GM19455 (cell line): ENCODE data around the gene SLC12A6.
"Not testable (repeated sequence)": the region's sequence is repeated elsewhere in the genome, so short reads cannot be mapped to it uniquely, and the experiment has no call there.

Source experiments
- ATAC-seq: cut with Tn5 transposase; IDR thresholded peaks from one replicate; pipeline ENCODE4 v1.9.1; 2021; ENCODE audit not compliant: unreplicated experiment

SLC12A6 gene

DNA sequence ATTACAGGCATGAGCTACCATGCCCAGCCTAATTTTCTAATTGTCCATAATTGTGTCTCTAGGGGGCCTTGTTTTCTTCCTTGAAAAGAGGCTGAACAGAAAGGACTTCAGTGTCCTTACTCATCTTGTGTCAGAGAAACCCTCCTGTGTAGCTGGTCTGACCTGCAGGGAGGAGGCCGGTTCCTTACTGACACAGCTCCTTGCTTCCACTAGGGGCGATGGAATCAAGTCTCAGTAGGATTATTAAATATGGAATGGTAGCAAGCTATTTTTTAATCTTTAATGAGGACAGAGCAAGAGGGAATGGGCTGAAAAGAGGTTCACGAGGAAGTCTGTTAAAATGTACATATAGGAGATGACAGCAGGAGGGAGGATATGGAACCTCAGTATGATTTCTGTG is 20.8 kb upstream of the SLC12A6 start:
- no peak for ATAC-seq

DNA sequence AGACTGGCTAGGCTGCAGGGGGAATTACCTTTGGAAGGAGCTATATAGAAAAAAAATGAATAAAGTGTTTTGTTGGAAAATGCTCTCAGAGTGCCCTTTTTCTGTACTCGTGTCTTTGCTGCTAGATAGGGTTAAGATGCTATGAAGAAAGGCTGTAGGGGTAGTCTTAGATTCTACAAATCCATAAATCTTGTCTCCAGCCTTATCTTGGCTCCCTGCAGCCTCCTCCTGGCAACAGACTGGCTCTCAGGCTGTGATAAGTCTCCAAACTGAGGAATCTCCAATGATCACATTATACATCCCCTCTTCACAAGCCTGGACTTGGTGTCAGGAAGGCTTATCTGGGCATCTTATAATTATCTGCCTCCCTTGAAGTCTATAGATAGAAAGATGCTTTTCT is 20.1 kb upstream of the SLC12A6 start:
- no peak for ATAC-seq

GRCh38 chr15:34355241-34355640 is 17.7 kb upstream of the SLC12A6 start:
- no peak for ATAC-seq

DNA sequence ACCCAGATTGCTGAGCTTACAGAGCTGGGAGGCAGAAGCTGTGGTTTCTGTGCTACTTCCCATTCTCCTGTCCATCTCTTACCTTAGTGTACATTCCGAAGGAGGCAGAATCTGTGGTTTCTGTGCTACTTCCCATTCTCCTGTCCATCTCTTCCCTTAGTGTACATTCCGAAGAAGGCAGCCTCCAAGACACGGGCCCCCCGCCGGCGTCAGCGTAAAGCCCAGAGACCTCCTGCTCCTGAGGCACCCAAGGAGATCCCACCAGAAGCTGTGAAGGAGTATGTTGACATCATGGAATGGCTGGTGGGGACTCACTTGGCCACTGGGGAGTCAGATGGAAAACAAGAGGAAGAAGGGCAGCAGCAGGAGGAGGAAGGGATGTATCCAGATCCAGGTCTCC is 16.7 kb upstream of the SLC12A6 start:
- no peak for ATAC-seq

GRCh38 chr15:34353627-34354026 is 16.0 kb upstream of the SLC12A6 start:
- no peak for ATAC-seq

DNA sequence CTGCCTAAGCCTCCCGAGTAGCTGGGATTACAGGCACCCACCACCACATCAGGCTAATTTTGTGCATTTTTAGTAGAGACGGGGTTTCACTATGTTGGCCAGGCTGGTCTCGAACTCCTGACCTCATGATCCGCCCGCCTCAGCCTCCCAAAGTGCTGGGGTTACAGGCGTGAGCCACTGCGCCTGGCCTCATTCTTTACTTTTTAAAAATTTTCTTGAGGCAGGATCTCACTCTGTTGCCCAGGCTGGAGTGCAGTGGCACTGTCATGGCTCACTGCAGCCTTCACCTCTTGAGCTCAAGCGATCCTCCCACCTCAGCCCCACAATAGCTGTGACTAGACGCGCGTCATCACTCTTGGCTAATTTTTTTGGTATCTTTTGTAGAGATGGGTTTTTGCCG is 15.4 kb upstream of the SLC12A6 start:
- ATAC-seq: not testable (repeated sequence)

DNA sequence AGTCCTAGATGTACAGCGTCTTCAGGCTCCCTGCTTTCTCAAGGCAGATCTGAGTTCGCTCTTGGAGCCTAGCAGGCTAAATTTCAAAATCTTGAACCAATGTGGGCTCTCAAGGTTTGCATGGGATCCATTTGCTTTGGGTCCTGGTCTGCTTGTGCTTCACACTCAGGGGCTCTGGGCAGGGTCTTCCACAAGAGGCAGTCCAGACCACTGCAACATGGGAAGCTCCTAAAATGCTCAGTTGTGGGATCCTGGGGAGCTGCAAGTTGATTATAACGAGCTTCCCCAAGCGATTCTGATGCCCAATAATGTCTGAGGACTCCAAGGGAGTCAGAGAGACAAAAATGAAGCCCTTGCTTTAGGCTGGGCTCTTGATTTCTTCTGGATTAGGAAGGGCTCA is 12.2 kb upstream of the SLC12A6 start:
- ATAC-seq: no peak

DNA sequence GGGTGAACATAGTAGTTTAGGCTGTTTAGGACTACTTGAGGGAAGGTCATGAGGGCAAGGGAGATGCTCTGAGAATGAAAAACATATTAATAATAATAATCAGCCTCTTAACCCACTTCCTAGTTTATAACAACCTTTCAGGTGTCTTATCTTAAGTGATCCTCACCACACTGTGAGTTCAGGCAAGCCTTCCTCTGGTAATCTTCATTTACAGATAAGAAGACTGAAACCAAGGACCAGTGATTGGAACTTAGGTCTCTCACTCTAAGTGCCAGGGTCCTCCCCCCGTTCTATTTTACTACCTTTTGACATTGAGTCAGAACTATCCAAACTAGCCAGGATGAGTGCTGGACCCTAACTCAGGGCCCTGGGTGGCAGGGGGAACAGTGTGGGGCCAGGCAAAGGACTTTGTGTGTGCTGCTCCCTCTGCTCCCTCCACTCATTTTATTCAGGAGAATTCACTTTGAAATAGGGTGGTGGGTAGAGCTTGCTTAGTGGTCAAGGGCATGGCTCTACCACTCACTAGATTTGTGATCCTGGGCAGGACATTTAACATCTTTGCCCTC is 11.2 kb upstream of the SLC12A6 start:
- ATAC-seq: no peak

- ATAC-seq: no peak
Observed at GRCh38 chr15:34347951-34348638, 10.5 kb upstream of the SLC12A6 start.

GRCh38 chr15:34342737-34343575 is 5.4 kb upstream of the SLC12A6 start, which contains the start of the genes NOP10 and NUTM1:
TSS of gene NOP10 (minus strand) at chr15:34343136. CDS start at chr15:34343073, 63 bp downstream.
TSS of gene NUTM1 (plus strand) at chr15:34343315. CDS start at chr15:34343697, 382 bp downstream.
- ATAC-seq: peak; percentile 87

- not testable (repeated sequence) for ATAC-seq
Observed at GRCh38 chr15:34342213-34342736, 4.7 kb upstream of the SLC12A6 start.

DNA sequence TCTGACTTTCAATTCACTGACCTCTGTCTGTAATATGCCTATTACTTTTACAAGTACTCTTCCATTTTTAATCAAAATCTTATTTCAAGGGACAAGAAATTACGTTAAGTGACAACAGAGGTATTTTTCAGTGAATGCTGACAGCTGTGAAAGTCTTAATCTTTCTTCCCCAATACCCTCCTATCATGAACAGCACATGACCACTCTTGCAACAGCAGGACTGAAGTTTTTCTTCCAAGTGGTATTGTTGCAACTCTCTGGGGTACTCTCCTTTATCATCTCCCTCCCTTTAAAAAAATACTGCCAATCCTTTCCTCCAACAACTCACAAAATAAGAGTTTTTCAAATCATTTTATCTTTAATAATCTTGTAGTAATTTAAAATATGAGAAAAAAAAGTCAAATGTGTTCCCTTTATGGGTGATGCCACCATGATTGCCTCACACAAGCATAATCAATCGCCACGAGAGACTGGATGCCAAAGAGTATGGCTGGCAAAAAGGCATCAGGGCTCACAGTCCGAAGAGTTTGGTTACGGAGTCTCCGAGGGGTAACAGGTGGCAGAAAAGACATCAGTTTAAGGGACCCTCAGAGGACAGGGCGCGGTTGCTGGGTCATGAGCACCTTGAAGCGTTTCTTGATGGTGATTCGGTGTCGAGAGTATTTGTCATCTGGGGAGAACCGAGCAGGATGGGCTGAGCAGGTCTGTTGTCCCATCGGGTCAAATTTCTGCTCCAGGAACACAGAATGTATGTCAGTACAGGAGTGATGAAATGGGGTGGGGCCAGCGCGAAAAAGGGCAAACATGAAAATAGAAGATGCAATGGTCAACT is 4.0 kb upstream of the SLC12A6 start:
- no peak for ATAC-seq

- ATAC-seq: no peak
Observed at GRCh38 chr15:34339946-34340345, 2.4 kb upstream of the SLC12A6 start.

DNA sequence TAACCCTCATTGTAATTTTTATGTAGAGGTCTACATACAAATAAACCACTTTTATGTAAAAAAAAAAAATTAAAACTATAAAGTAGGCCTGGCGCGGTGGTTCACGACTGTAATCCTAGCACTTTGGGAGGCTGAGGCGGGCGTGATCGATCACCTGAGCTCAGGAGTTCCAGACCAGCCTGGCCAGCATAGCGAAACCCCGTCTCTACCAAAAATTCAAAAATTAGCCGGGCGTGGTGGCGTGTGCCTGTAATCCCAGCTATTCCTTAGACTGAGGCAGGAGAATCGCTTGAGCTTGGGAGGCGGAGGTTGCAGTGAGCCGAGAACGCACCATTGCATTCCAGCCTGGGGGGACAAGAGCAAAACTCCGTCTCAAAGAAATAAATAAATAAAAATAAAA is 766 bp upstream of the SLC12A6 start:
- ATAC-seq: no peak

- peak; percentile 14 for ATAC-seq
Observed at GRCh38 chr15:34336991-34337556, 507 bp downstream of the SLC12A6 start.

DNA sequence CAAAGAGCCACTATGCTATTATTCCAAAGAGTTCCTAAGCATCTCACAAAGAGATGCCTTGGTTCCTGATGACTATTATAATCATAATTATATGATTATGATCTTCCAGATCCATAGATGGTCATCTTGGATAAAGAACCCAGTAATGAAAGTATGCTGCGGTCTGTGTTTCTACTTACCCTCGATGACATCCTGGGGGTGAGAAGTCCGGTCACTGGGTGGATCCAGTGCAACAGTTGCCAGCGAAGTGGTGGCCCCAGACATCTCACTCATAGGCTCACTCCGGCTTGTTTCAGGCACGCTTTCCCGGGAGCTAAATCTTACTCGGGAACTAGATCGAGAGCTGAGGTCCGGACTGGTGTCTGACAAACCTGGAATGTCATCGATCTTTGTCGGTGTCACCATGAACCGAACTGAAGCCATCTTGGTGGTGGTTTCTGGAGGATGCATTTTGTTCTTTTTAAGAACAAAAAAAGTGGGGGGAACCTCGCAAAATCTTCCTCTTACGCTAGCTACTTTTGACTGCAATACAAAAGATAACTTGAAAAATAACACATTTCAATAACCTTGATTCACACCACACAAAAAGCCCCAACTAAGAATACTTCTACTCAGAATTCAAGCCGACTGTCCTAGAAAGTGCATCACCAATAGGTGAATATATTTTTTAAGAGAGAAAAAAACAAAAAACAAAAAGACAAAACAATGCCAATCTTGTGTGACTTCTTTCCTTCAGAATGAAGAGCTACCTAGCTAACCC is 1.2 kb downstream of the SLC12A6 start:
- ATAC-seq: no peak

- no peak for ATAC-seq
Observed at GRCh38 chr15:34335176-34336032, 2.2 kb downstream of the SLC12A6 start.

DNA sequence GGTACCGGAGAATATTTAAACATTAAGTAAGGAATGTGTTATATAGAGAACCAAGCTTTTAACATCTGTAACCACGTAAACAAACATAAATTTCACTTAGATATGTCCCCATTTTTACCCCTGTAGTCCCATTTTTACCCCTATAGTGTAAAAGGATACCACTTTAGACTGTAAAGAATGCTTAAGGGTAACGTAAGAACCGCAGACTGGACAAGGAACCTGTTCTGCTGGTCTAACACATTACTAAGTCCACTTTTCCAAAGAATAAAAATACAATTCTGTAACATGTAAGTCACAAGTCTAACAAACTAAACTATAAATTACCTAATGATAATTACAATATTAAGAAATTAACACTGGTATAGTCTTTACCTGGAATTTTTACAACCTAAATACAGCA is 2.9 kb downstream of the SLC12A6 start:
- no peak for ATAC-seq
